ENCODE measurements around the gene KRT33B. TPM values are rescaled to one million over a fixed set of nuclear protein-coding genes. Genes with fewer than 3 reads are reported as not detected.

KRT33B gene
- total and polyA plus RNA-seq, 2 of the 8 experiments (the other 6 are each of a cell fraction or from before 2014, with no cell fraction given), result not detected

DNA sequence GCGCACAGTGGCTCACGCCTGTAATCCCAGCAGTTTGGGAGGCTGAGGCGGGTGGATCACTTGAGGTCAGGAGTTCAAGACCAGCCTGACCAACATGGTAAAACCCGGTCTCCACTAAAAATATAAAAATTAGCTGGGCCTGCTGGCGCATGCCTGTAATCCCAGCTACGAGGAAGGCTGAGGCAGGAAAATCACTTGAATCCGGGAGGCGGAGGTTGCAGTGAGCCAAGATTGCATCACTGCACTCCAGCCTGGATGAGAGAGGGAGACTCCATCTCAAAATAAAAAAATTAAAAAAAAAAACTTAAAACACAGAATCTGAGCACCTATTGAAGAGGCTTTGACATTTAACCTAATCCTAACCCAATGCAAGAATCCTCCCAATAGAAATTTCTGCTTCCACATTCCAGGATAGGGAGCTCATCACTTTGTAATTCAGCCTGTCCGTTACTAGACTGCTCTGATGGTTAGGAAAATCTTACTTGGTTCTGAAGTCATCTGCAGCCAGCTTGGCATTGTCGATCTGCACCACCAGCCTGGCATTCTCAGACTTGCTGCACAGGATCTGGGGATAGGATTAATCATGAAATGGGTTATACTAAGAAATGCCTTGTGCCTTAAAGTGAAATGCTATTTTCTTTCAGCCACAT lies 2.1 kb downstream of the KRT33B start:
- Histone ChIP-seq H3K14ac (ENCODE audit: insufficient read length) (no peak overlapping the region), H2BK5ac (ENCODE audit: low read depth, low read length) (no peak overlapping the region), H4K8ac (ENCODE audit: extremely low read depth, insufficient read depth, low read length) (no peak overlapping the region), H3K23me2 (ENCODE audit: low read depth, low read length) (peaks cover 1% of the 10 kb centered on the region; the same call in 1 of the 2 replicates), H3K4me1 (replicated peaks in 1 of 4; ENCODE audit: control insufficient read depth in 3 of 4, insufficient read depth in 4 of 4, low read length in 3 of 4) (no peaks in the 10 kb centered on the region), H3K9ac (replicated peaks in 1 of 4; ENCODE audit: extremely low read depth in 1 of 4, low read depth in 3 of 4, low read length in 3 of 4) (no peak overlapping the region), H2AFZ (ENCODE audit: low read length) (no peak overlapping the region), H3K79me1 (ENCODE audit: low read depth, low read length) (no peaks in the 10 kb centered on the region), H2BK20ac (ENCODE audit: low read length) (no peak overlapping the region), H3K4me2 (ENCODE audit: insufficient read depth in 1 of 2, low read depth in 2 of 2, low read length in 2 of 2) (no peak overlapping the region), H3K4ac (replicated peaks; ENCODE audit: insufficient read length, low read depth, low read length) (no peak overlapping the region), H4K91ac (replicated peaks; ENCODE audit: insufficient read length, low read length) (no peak overlapping the region), H3K27me3 (replicated peaks in 1 of 4; ENCODE audit: control insufficient read depth in 3 of 4, extremely low read depth in 1 of 4, insufficient read depth in 3 of 4, low read length in 3 of 4) (no peaks in the 10 kb centered on the region), H2BK15ac (ENCODE audit: low read length) (no peak overlapping the region), H3K18ac (ENCODE audit: extremely low read depth, low read length) (no peak overlapping the region), H2BK12ac (ENCODE audit: low read depth, low read length) (no peak overlapping the region), H3K79me2 (ENCODE audit: control insufficient read depth in 1 of 2, insufficient read depth in 2 of 2, low read length in 2 of 2) (no peaks in the 10 kb centered on the region), H4K5ac (ENCODE audit: insufficient read length, low read depth, low read length) (no peak overlapping the region), H4K20me1 (replicated peaks in 1 of 2; ENCODE audit: control insufficient read depth in 1 of 2, insufficient read depth in 2 of 2, low read length in 2 of 2) (no peaks in the 10 kb centered on the region), H3K9me3 (ENCODE audit: insufficient read depth in 2 of 2, low read depth in 1 of 2, low read length in 1 of 2) (no peaks in the 10 kb centered on the region), H3K56ac (replicated peaks; ENCODE audit: insufficient read length, low read depth, low read length) (no peak overlapping the region), H3K27ac (ENCODE audit: low read depth, low read length) (no peak overlapping the region), H2AK5ac (ENCODE audit: low read depth, low read length) (no peak overlapping the region), H3K4me3 (ENCODE audit: extremely low read depth in 1 of 4, insufficient read depth in 2 of 4, low read depth in 3 of 4, low read length in 4 of 4) (no peak overlapping the region), H3K23ac (ENCODE audit: insufficient read length) (no peak overlapping the region), H2BK120ac (replicated peaks; ENCODE audit: low read depth, low read length) (no peak overlapping the region), H3K36me3 (ENCODE audit: control insufficient read depth in 2 of 4, insufficient read depth in 4 of 4, low read length in 3 of 4) (no peaks in the 10 kb centered on the region)
- CTCF ChIA-PET (ENCODE audit: partially characterized antibody), result interaction anchor here (0.6 to 1.0 kb wide), 2 partner anchors 18 to 509 kb away, joined by 3 read pairs; no protein-coding TSS in a partner anchor
- FAIRE-seq (no peak), DNase-seq (ENCODE audit: low read depth in 1 of 2, low spot score in 2 of 2) (no peak)
- WGBS, 2 experiments (ENCODE audit: extremely low coverage in 1 of 2, insufficient coverage in 1 of 2, insufficient read length in 1 of 2, insufficient replicate concordance in 2 of 2, low coverage in 1 of 2, low lambda C conversion rate in 2 of 2, missing lambda C conversion rate in 1 of 2), result 89% methylated on average over 10 of the region's 10 CpGs; no CpG with 5 or more reads in 1 of the 2 experiments
- POLR2A ChIA-PET (ENCODE audit: partially characterized antibody), result interaction anchor here (0.5 kb wide), 2 partner anchors 297 to 560 kb away, joined by 3 to 6 read pairs; no protein-coding TSS in a partner anchor
- TF ChIP-seq, protein P1, sequence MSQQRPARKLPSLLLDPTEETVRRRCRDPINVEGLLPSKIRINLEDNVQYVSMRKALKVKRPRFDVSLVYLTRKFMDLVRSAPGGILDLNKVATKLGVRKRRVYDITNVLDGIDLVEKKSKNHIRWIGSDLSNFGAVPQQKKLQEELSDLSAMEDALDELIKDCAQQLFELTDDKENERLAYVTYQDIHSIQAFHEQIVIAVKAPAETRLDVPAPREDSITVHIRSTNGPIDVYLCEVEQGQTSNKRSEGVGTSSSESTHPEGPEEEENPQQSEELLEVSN (IDR thresholded peaks at IDR 0.05), result no peak
- TF ChIP-seq CHD2 (IDR thresholded peaks at IDR 0.05; ENCODE audit: low read length) (no peak), CREB1 (IDR thresholded peaks at IDR 0.05) (no peak), RNF2 (IDR thresholded peaks at IDR 0.05; ENCODE audit: borderline replicate concordance, low read depth, low read length, missing control alignments, poor library complexity, severe bottlenecking) (no peak), KDM1A (IDR thresholded peaks at IDR 0.05; ENCODE audit: borderline replicate concordance, low read length) (no peak), JUN (IDR thresholded peaks at IDR 0.05; ENCODE audit: low read depth, low read length) (no peak), RAD21 (IDR thresholded peaks at IDR 0.05 in 1 of 2, conservative IDR thresholded peaks at IDR 0.05 in 1 of 2; ENCODE audit: low read depth in 2 of 2, low read length in 2 of 2) (no peak), CBX8 (IDR thresholded peaks at IDR 0.05; ENCODE audit: borderline replicate concordance, low read depth, low read length) (no peak), POU5F1 (IDR thresholded peaks at IDR 0.05; ENCODE audit: low read depth, low read length) (no peak), ZNF274 (IDR thresholded peaks at IDR 0.05; ENCODE audit: borderline replicate concordance, extremely low read depth, low read length) (no peak), SP2 (IDR thresholded peaks at IDR 0.05; ENCODE audit: low read length) (no peak), ASH2L (IDR thresholded peaks at IDR 0.05; ENCODE audit: low read length) (no peak)
